ENCODE measurements around the gene XPO5. TPM values are rescaled to one million over a fixed set of nuclear protein-coding genes. Genes with fewer than 3 reads are reported as not detected.
"Not testable (repeated sequence)": the region's sequence is repeated elsewhere in the genome, so short reads cannot be mapped to it uniquely, and the experiment has no call there.

The XPO5 gene
- polyA plus RNA-seq (ENCODE audit: insufficient read length), result 30.2 TPM

- DNase-seq, result peak; percentile 95
Observed at GRCh38 chr6:43575772-43576551, at the start of gene XPO5, which contains the start of gene POLH. Gene XPO5 (minus strand): TSS chr6:43576038. CDS start chr6:43575864, 174 bp downstream. Gene POLH (plus strand): TSS chr6:43576185. CDS start chr6:43582320, 6,135 bp downstream.

- no peak for DNase-seq
Observed at GRCh38 chr6:43625393-43625992, 49.7 kb upstream of the XPO5 start.

GRCh38 chr6:43624786-43625288 lies 49.0 kb upstream of the XPO5 start:
- no peak for DNase-seq

- no peak for DNase-seq
Observed at GRCh38 chr6:43623880-43624785, 48.3 kb upstream of the XPO5 start.

GRCh38 chr6:43622541-43622940 lies 46.7 kb upstream of the XPO5 start:
- no peak for DNase-seq

- DNase-seq, result no peak
Observed at GRCh38 chr6:43621836-43622180, 46.0 kb upstream of the XPO5 start.

- no peak for DNase-seq
Observed at GRCh38 chr6:43621078-43621835, 45.4 kb upstream of the XPO5 start.

GRCh38 chr6:43616725-43617472 lies 41.1 kb upstream of the XPO5 start:
- no peak for DNase-seq

GRCh38 chr6:43614396-43614730 lies 38.5 kb upstream of the XPO5 start:
- DNase-seq, result no peak

GRCh38 chr6:43613721-43614395 lies 38.0 kb upstream of the XPO5 start:
- no peak for DNase-seq

GRCh38 chr6:43610431-43610830 lies 34.6 kb upstream of the XPO5 start:
- DNase-seq, result no peak

- DNase-seq, result no peak
Observed at GRCh38 chr6:43609402-43609801, 33.6 kb upstream of the XPO5 start.

GRCh38 chr6:43608807-43609206 lies 33.0 kb upstream of the XPO5 start:
- no peak for DNase-seq

- peak; percentile 56 for DNase-seq
Observed at GRCh38 chr6:43608310-43608763, 32.5 kb upstream of the XPO5 start.

GRCh38 chr6:43606019-43606418 lies 30.2 kb upstream of the XPO5 start:
- no peak for DNase-seq

GRCh38 chr6:43604174-43604573 lies 28.3 kb upstream of the XPO5 start:
- DNase-seq, result no peak

GRCh38 chr6:43600595-43600994 lies 24.8 kb upstream of the XPO5 start:
- DNase-seq, result no peak

- DNase-seq, result no peak
Observed at GRCh38 chr6:43593938-43594337, 18.1 kb upstream of the XPO5 start.

- DNase-seq, result not testable (repeated sequence)
Observed at GRCh38 chr6:43589564-43589963, 13.7 kb upstream of the XPO5 start.

- DNase-seq, result no peak
Observed at GRCh38 chr6:43588194-43588593, 12.4 kb upstream of the XPO5 start.

Measured in hindlimb muscle (tissue), 1 donor.